Hematopoietic multipotent progenitor cell (in vitro differentiated cells): ENCODE data around the gene SPDYE2B. TPM values are rescaled to one million over a fixed set of nuclear protein-coding genes. Genes with fewer than 3 reads are reported as not detected.
"Not testable (repeated sequence)": the region's sequence is repeated elsewhere in the genome, so short reads cannot be mapped to it uniquely, and the experiment has no call there.

Source experiments
- DNase-seq, 3 donors: peaks; one replicate each; pipeline ENCODE4 v3.0.0-alpha.2; 2011 to 2015; ENCODE audit warnings: low read depth in 2 of 3, low spot score in 2 of 3
- total RNA-seq: library from RNA; depleted of rRNA; stranded (reverse); fragments of >200 nt; gene quantifications from one replicate; pipeline ENCODE4 v1.2.3, GENCODE V29; 2012

The SPDYE2B gene, protein sequence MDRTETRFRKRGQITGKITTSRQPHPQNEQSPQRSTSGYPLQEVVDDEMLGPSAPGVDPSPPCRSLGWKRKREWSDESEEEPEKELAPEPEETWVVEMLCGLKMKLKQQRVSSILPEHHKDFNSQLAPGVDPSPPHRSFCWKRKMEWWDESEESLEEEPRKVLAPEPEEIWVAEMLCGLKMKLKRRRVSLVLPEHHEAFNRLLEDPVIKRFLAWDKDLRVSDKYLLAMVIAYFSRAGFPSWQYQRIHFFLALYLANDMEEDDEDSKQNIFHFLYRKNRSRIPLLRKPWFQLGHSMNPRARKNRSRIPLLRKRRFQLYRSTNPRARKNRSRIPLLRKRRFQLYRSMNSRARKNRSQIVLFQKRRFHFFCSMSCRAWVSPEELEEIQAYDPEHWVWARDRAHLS
- not detected for total RNA-seq

DNA sequence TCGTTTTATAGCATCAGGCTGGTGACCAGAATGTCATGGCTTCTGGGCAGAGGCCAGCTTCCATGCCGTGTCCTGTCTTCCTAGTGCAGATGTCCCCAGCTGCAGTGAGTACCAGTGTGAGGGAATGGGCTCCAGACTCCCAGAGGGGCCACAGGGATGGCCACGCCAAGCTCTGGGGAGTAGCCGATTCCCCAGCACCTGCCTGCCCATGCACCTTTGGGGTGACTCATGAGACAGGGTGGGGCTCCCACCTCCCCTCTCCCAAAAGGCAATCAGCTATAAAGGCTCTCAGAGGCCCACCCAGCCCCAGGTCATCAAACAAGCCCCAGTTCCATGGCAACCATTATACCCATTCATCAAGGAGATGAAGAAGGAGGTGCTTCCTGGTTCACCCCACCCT, at the start of gene SPDYE2B:
SPDYE2B (plus strand) TSS at position 396 of the 400 bp plus-strand sequence. CDS start 2,030 bp downstream, outside the sequence.
- DNase-seq, result not testable (repeated sequence)

DNA sequence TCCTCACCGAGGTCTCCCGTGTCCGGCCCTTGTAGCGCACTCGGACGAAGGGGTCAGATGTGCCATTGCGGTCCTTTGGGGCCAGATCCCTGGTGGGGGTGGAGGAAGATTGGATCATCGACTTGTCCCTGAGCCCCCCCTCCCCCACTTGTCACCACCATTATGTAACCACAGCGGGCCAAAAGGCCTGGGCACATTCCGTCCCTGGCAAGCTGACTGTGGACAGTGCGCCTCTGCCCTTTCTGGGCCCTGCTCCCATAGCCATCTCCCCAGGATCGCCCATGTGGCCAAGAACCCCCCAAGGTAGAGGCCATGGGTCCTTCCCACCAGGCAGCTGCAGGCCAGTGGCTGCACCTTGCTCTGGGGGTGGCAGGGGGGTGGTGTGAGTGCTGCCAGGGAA, 47.8 kb upstream of the SPDYE2B start:
- not testable (repeated sequence) for DNase-seq

DNA sequence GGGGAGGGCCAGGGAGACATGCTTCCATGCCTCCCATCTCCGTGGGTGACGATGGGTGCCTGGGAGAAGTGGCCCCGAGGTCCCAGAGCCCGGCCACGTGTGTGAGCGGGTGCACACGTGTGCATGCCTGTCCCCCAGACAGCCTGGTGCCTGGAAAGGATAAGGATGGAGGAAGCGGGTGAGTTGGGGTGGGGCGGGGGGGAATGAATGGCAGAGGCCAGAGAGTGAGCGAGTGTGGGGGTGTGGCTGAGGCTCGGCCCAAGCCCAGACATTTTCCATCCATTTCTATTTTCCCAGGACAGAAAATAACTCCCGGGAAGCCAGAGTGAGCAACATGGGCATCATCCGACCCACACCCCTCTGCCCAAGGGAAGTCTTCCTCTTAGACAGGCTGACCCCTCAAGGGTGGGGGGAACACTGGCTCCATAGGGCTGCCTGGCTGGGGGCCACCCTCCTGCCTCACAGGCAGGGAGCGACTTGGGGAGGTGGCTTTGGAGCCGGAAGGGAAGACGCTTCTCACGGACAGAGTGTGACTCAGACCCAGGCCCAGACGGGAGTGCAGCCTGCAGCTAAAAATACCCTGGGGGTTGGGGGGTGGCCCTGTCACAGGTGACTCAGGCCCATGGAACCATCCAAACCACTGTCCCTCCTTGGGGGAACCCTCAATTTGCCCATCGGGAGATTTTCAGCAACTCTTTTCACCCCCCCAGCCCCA, 45.5 kb upstream of the SPDYE2B start:
- DNase-seq, result not testable (repeated sequence)

GRCh38 chr7:102606848-102607247, 43.3 kb upstream of the SPDYE2B start:
- DNase-seq, result not testable (repeated sequence)

GRCh38 chr7:102609734-102610133, 40.4 kb upstream of the SPDYE2B start:
- DNase-seq, result not testable (repeated sequence)

DNA sequence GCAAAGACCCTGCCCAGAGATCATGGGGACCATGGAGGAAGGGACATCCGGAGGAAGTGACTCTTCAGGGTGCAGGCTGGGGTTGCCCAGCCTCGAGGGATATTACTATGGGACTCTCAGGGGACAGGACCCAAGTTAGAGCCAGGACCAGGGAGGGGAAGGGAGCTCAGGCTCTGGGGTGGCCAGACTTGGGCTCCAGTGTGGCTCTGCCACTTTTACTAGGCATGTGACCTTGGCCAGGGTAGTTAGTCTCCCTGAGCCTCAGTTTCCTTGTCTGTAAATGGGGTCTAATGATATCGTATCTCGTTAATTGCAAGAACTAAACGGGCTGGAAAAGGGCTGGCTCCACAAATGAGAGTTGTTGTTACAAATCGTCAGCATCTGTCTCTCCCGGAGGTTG, 39.7 kb upstream of the SPDYE2B start:
- not testable (repeated sequence) for DNase-seq

DNA sequence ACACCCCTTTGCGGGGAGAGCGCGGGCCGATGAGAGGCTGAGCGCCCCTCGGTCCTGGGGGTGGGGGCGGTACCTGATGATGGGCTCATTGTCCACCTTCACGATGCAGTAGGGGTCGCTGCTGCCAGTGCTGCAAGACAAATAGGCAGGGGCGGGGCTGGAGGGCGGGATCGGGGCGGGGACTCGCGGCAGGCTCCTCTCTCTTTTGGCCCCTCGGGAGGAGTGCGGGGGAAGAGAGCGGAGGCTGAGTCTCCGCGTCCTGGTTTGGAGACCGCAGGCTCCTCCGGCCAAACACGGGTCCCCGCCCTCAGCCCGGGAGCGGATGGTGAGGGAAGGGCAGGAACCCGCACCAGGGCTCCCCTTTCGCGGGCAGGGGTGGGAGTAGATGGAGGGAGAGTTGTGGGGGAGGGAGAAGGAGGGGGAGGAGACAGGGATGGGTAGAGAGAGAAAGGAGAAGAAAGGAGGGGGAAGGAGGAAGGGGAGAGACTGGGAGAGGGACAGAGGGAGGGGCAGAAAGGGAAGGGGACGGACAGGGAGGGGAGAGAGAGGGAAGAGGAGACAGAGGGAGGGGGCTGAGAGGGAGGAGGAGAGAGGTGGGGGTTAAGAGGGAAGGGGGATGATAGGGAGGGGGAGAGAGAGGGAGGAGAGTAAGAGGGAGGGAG, 39.0 kb upstream of the SPDYE2B start:
- DNase-seq, result not testable (repeated sequence)

GRCh38 chr7:102611675-102612325, 38.3 kb upstream of the SPDYE2B start:
- peak in 2 of 3 donors; percentile 30 to 49 for DNase-seq

GRCh38 chr7:102613575-102614345, 36.4 kb upstream of the SPDYE2B start:
- DNase-seq, result not testable (repeated sequence)

- DNase-seq, result not testable (repeated sequence)
Measured at GRCh38 chr7:102614346-102614697, 35.8 kb upstream of the SPDYE2B start.

DNA sequence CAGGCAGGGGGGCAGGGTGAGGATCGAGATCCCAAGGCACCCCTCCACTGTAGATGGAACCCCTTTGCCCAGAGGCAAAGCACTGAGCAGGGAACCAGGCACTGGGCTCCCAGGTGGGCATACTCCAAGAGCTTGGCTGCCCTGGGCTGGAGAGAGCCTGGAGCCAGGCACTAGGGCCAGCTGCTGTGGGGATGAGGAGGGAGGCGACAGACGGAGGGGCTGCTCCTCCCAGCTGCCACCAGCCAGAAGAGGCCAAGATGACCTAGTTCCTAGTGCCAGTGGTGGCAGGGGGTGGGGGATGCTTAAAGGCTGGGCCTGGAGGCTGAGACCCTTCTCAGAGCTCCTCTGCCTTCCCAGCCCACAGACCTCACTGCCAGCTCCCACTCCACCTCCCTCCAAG, 35.2 kb upstream of the SPDYE2B start:
- not testable (repeated sequence) for DNase-seq

DNA sequence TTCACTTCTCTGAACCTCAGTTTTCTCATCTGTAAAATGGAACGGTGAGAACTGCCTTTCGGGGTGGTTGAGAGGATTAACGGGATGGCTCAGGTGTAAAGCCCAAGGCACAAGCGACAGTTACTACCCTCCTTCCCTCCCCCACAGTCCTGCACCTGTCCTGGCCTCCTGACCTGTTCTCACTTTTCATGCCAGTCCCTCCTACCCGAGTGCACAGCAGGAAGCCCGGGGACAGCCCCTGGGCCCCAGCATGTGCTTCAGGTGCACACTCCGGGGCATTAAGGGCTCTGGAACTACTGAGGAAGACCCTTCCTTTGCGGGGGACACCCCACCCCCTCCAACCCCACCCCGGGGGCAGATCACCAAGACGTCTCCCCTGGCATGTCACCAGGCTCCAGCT, 34.2 kb upstream of the SPDYE2B start:
- DNase-seq, result not testable (repeated sequence)

- not testable (repeated sequence) for DNase-seq
Measured at GRCh38 chr7:102616507-102617125, 33.5 kb upstream of the SPDYE2B start, which contains the start of gene RASA4. TSS of gene RASA4 (minus strand) at chr7:102616756. CDS start at chr7:102616689, 67 bp downstream.

DNA sequence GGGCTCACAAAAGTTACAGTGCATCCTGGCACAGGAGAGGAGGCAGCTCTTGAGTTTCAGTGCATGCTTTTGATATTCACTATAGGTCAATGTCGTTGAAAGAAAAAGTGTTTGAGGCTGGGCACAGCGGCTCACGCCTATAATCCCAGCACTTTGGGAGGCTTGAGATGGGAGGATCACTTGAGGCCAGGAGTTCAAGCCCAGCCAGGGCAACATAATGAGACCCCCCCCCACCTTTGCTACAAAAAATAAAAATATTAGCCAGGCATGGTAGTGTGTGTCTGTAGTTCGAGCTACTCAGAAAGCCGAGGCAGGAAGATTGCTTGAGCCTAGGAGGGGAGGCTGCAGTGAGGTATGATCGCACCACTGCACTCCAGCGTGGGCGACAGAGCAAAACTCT, 32.0 kb upstream of the SPDYE2B start:
- not testable (repeated sequence) for DNase-seq

GRCh38 chr7:102627271-102627904, 22.7 kb upstream of the SPDYE2B start:
- DNase-seq, result not testable (repeated sequence)

DNA sequence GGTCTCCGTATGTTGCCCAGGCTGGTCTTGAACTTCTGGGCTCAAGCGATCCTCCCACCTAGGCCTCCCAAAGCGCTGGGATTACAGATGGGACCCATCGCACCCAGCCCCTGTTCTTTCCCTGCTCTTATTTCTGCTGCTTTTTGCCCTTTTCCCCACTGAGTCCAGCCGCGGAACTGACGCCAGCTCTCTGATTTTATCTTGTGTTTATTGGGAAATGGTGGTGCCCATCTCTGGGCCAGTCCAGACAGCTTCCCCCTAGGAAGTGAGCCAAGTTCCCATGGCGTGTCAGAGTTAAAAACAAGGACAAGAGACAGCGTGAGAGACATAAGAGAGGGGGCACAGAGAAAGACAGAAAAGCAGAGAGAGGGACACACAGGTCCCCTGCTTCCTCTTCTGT, 19.5 kb upstream of the SPDYE2B start:
- not testable (repeated sequence) for DNase-seq

DNA sequence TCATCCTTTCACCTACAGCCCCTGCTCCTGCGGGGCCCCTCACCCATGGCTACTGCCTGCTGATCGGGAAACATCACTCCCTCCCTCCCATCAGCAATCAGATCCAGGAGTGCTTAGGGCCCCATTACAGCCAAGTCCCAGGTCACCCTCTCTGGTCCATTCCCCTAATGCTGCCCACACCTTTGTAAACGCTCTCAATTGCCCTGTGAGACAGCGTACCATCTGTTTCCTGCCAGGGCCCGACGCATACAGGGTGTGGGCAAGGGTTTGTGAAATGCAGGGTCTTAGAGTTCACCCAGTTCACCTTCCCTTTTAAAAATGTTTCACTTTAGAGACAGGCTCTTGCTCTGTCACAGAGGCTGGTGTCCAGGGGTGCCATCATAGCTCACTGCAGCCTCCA, 15.8 kb upstream of the SPDYE2B start:
- DNase-seq, result not testable (repeated sequence)

DNA sequence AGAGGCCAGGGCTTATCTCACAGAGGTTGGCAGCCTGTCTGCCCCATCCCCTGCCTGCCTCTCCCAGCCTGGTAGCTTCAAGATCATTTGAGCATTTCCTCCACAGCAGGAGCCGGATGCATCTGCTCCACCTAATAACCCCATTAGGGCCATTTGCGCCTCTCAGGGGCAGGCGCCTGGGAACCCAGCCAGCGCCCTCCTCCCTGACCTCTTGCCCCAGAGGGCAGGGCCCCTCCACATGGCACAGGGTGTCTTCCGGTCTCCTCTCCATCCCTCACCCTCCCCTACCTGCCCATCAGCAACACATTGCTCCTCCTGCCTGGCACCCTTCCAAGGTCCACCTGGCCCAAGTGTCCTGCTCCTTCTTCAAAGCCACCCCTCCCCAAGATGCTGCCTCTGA, 14.8 kb upstream of the SPDYE2B start:
- DNase-seq, result not testable (repeated sequence)

DNA sequence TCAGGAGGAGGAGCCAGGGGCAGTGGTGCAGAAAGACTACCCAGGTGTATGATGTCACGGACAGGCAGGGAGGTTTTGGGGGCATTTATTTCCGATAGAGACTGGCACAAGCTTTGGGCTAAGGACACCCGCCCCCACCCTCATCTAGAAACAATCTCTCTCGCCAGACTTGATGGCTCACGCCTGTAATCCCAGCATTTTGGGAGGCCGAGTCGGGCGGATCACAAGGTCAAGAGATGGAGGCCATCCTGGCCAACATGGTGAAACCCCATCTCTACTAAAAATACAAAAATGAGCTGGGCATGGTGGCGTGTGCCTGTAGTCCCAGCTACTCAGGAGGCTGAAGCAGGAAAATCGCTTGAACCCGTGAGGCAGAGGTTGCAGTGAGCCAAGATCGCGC, 13.2 kb upstream of the SPDYE2B start:
- not testable (repeated sequence) for DNase-seq
